SK-N-SH (cell line): ENCODE results near the gene PMVK.

Source experiments
- CTCF ChIP-seq: fragments of 200-600 bp; sonication (generic); IDR thresholded peaks from 2 replicates; pipeline ENCODE4 v1.6.1; 2017; ENCODE audit warnings: antibody characterized with exemption, mild to moderate bottlenecking, moderate library complexity
- FOXM1 ChIP-seq: IDR thresholded peaks from 2 replicates; pipeline ENCODE4 v1.4.0; 2012; ENCODE audit warnings: low read depth, mild to moderate bottlenecking
- GABPA ChIP-seq: IDR thresholded peaks from 2 replicates; pipeline ENCODE4 v1.4.0; 2012; ENCODE audit warnings: low read depth, mild to moderate bottlenecking
- POLR2AphosphoS5 ChIP-seq: IDR thresholded peaks from 2 replicates; pipeline ENCODE4 v1.6.1; 2012; ENCODE audit warnings: low read depth, low read length
- REST ChIP-seq: IDR thresholded peaks from 2 replicates; pipeline ENCODE4 v1.6.1; 2012; ENCODE audit warnings: mild to moderate bottlenecking, low read depth, low read length, moderate library complexity
- TF ChIP-seq, protein P1 (sequence below): IDR thresholded peaks from 2 replicates; pipeline ENCODE4 v1.4.0; 2012; ENCODE audit warnings: low read depth, borderline replicate concordance

GRCh38 chr1:154968731-154969130 lies 32.2 kb upstream of the PMVK start:
- TF ChIP-seq POLR2AphosphoS5 = no peak
- no peak for TF ChIP-seq CTCF
- no peak for TF ChIP-seq GABPA
- TF ChIP-seq, protein P1, sequence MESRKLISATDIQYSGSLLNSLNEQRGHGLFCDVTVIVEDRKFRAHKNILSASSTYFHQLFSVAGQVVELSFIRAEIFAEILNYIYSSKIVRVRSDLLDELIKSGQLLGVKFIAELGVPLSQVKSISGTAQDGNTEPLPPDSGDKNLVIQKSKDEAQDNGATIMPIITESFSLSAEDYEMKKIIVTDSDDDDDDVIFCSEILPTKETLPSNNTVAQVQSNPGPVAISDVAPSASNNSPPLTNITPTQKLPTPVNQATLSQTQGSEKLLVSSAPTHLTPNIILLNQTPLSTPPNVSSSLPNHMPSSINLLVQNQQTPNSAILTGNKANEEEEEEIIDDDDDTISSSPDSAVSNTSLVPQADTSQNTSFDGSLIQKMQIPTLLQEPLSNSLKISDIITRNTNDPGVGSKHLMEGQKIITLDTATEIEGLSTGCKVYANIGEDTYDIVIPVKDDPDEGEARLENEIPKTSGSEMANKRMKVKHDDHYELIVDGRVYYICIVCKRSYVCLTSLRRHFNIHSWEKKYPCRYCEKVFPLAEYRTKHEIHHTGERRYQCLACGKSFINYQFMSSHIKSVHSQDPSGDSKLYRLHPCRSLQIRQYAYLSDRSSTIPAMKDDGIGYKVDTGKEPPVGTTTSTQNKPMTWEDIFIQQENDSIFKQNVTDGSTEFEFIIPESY = no peak
- no peak for TF ChIP-seq FOXM1
- TF ChIP-seq REST = no peak
